H9 (cell line): ENCODE measurements around the gene FBL. TPM values are rescaled to one million over a fixed set of nuclear protein-coding genes. Genes with fewer than 3 reads are reported as not detected.
"Not testable (repeated sequence)": the region's sequence is repeated elsewhere in the genome, so short reads cannot be mapped to it uniquely, and the experiment has no call there.

Source experiments
- DNase-seq: peaks from one replicate; pipeline ENCODE4 v3.0.0-alpha.2; 2017
- H2AFZ ChIP-seq: one replicate; pipeline ENCODE4 v1.6.1; 2013; ENCODE audit warnings: mild to moderate bottlenecking, low read length, control low read depth, moderate library complexity
- H2AK5ac ChIP-seq: 2 replicates; pipeline ENCODE4 v1.6.1; 2013; ENCODE audit warnings: low read length, control low read depth, mixed read lengths; ENCODE audit not compliant: insufficient read length
- H2BK120ac ChIP-seq: one replicate; pipeline ENCODE4 v1.6.1; 2013; ENCODE audit warnings: low read depth, mild to moderate bottlenecking, low read length, control low read depth, inconsistent platforms; ENCODE audit not compliant: poor library complexity, severe bottlenecking
- H2BK12ac ChIP-seq: 2 replicates; pipeline ENCODE4 v1.6.1; 2013; ENCODE audit warnings: low read length, control low read depth, mixed read lengths, low read depth; ENCODE audit not compliant: insufficient read length
- H2BK15ac ChIP-seq: 2 replicates; pipeline ENCODE4 v1.6.1; 2013; ENCODE audit warnings: low read depth, low read length, control low read depth
- H2BK20ac ChIP-seq: one replicate; pipeline ENCODE4 v1.6.1; 2013; ENCODE audit warnings: low read depth, mild to moderate bottlenecking, low read length, control low read depth, inconsistent platforms; ENCODE audit not compliant: poor library complexity, severe bottlenecking
- H2BK5ac ChIP-seq: 2 replicates; pipeline ENCODE4 v1.6.1; 2013; ENCODE audit warnings: low read length, control low read depth, mixed read lengths; ENCODE audit not compliant: insufficient read length
- H3K14ac ChIP-seq: 2 replicates; pipeline ENCODE4 v1.6.1; 2013; ENCODE audit warnings: low read length, control low read depth; ENCODE audit not compliant: insufficient read depth
- H3K18ac ChIP-seq: 2 replicates; pipeline ENCODE4 v1.6.1; 2013; ENCODE audit warnings: low read depth, mild to moderate bottlenecking, mixed read lengths, low read length, control low read depth; ENCODE audit not compliant: insufficient read length
- H3K23ac ChIP-seq: 2 replicates; pipeline ENCODE4 v1.6.1; 2013; ENCODE audit warnings: low read length, control low read depth, mixed read lengths, low read depth; ENCODE audit not compliant: insufficient read length
- H3K23me2 ChIP-seq: 2 replicates; pipeline ENCODE4 v1.6.1; 2013; ENCODE audit warnings: low read depth, mild to moderate bottlenecking, mixed read lengths, low read length, control low read depth; ENCODE audit not compliant: insufficient read length, poor library complexity, severe bottlenecking
- H3K27ac ChIP-seq: 2 replicates; pipeline ENCODE4 v1.5.1; 2013; ENCODE audit warnings: low read length, control low read depth, mixed read lengths, low read depth; ENCODE audit not compliant: insufficient read length
- H3K27me3 ChIP-seq: 2 replicates; pipeline ENCODE4 v1.6.1; 2013; ENCODE audit warnings: low read length, control low read depth, inconsistent platforms; ENCODE audit not compliant: insufficient read depth
- H3K4ac ChIP-seq: 2 replicates; pipeline ENCODE4 v1.6.1; 2013; ENCODE audit warnings: low read depth, mild to moderate bottlenecking, control low read depth, inconsistent platforms, low read length, moderate library complexity
- H3K4me1 ChIP-seq: 2 replicates; pipeline ENCODE4 v1.6.1; 2013; ENCODE audit warnings: low read length, control low read depth, inconsistent platforms; ENCODE audit not compliant: insufficient read depth
- H3K4me2 ChIP-seq: 2 replicates; pipeline ENCODE4 v1.6.1; 2013; ENCODE audit warnings: low read length, control low read depth, mixed read lengths; ENCODE audit not compliant: insufficient read length, insufficient read depth
- H3K56ac ChIP-seq: 2 replicates; pipeline ENCODE4 v1.6.1; 2013; ENCODE audit warnings: low read depth, mild to moderate bottlenecking, mixed read lengths, low read length, control low read depth; ENCODE audit not compliant: insufficient read length
- H3K79me1 ChIP-seq: 2 replicates; pipeline ENCODE4 v1.6.1; 2013; ENCODE audit warnings: low read depth, mild to moderate bottlenecking, moderate library complexity, low read length, control low read depth, inconsistent platforms; ENCODE audit not compliant: insufficient read depth, poor library complexity, severe bottlenecking
- H3K79me2 ChIP-seq: 2 replicates; pipeline ENCODE4 v1.6.1; 2013; ENCODE audit warnings: low read length, control low read depth, inconsistent platforms; ENCODE audit not compliant: insufficient read depth
- H3K9ac ChIP-seq: 2 replicates; pipeline ENCODE4 v1.6.1; 2013; ENCODE audit warnings: low read length, control low read depth, mixed read lengths; ENCODE audit not compliant: insufficient read length; ENCODE audit errors: extremely low read depth
- H3K9me3 ChIP-seq: one replicate; pipeline ENCODE4 v1.6.1; 2013; ENCODE audit warnings: low read depth, low read length, inconsistent platforms; ENCODE audit not compliant: control insufficient read depth
- H3T11ph ChIP-seq: one replicate; pipeline ENCODE4 v1.6.1; 2013; ENCODE audit warnings: mild to moderate bottlenecking, low read length, control low read depth, inconsistent platforms
- H4K20me1 ChIP-seq: one replicate; pipeline ENCODE4 v1.6.1; 2013; ENCODE audit not compliant: control insufficient read depth, insufficient read length, insufficient read depth
- H4K5ac ChIP-seq: 2 replicates; pipeline ENCODE4 v1.6.1; 2013; ENCODE audit warnings: low read depth, mild to moderate bottlenecking, mixed read lengths, low read length, control low read depth; ENCODE audit not compliant: insufficient read length
- H4K8ac ChIP-seq: replicated peaks from 2 replicates; pipeline ENCODE4 v1.6.1; 2013; ENCODE audit warnings: low read length, control low read depth, mixed read lengths, low read depth; ENCODE audit not compliant: insufficient read length
- H4K91ac ChIP-seq: 2 replicates; pipeline ENCODE4 v1.6.1; 2013; ENCODE audit warnings: low read depth, mild to moderate bottlenecking, moderate library complexity, mixed read lengths, low read length, control low read depth; ENCODE audit not compliant: insufficient read length
- H3K27ac Mint-ChIP-seq, 3 experiments: 2 replicates in 2 of 3; 3 replicates in 1 of 3; pipeline ENCODE4 v1.8.0; 2020 to 2021; ENCODE audit warnings: mixed read lengths in 3 of 3, mild to moderate bottlenecking in 1 of 3, moderate library complexity in 1 of 3
- H3K27me3 Mint-ChIP-seq: 2 replicates; pipeline ENCODE4 v1.8.0; 2021; ENCODE audit warnings: low read depth, mild to moderate bottlenecking, moderate library complexity, mixed read lengths
- H3K36me3 Mint-ChIP-seq, 3 experiments: 2 replicates in 2 of 3; 3 replicates in 1 of 3; pipeline ENCODE4 v1.8.0; 2020 to 2021; ENCODE audit warnings: low read depth in 3 of 3, mixed read lengths in 3 of 3; ENCODE audit not compliant: insufficient read depth in 1 of 3
- H3K4me1 Mint-ChIP-seq, 2 experiments: 2 replicates each; pipeline ENCODE4 v1.8.0; 2020; ENCODE audit warnings: mixed read lengths in 2 of 2
- H3K4me3 Mint-ChIP-seq, 2 experiments: 2 replicates in 1 of 2; 3 replicates in 1 of 2; pipeline ENCODE4 v1.8.0; 2020 to 2021; ENCODE audit warnings: mild to moderate bottlenecking in 2 of 2, mixed read lengths in 2 of 2, moderate library complexity in 1 of 2
- H3K9me3 Mint-ChIP-seq, 2 experiments: 2 replicates in 1 of 2; 3 replicates in 1 of 2; pipeline ENCODE4 v1.8.0; 2020; ENCODE audit warnings: mild to moderate bottlenecking in 2 of 2, mixed read lengths in 2 of 2, moderate library complexity in 1 of 2
- WGBS: extraction: QIAGEN DNeasy Blood & Tissue Kit; methylation state at CpG from one replicate; pipeline ENCODE4 v1.1.7; 2013; ENCODE audit warnings: missing lambda C conversion rate, low lambda C conversion rate, mixed read lengths; ENCODE audit not compliant: insufficient read length; ENCODE audit errors: extremely low coverage; 5-methylcytosine and 5-hydroxymethylcytosine counted together
- total RNA-seq: library from RNA; stranded (reverse); gene quantifications from 2 replicates; pipeline ENCODE4 v1.2.1, GENCODE V29; 2021

FBL gene
- total RNA-seq, 1 experiment from 2014 or later, result 625 TPM

DNA sequence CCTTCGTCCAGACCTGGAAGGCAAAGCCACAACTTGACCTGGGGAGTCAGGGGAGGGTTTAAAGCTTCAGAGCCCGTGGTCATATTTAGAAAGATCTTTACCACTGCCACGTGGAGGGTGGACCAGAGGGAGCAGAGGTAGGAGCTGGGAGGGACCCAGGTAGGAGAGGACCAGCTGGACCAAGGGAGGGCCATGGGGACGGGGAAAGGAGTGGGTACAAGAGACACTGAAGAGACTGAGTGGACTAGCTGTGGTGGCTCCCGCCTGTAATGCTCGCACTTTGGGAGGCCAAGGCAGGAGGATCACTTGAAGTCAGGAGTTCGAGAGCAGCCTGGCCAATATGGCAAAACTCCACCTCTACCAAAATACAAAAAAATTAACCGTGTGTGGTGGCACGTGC is 38.5 kb upstream of the FBL start:
- WGBS, result no CpG with 5 or more reads among the region's 9 CpGs
- H4K5ac ChIP-seq, H2BK12ac ChIP-seq, H3K79me2 ChIP-seq, H3K4me1 ChIP-seq, H3K9me3 Mint-ChIP-seq, H3K27me3 Mint-ChIP-seq, H3K27ac ChIP-seq, H3K27ac Mint-ChIP-seq, H3T11ph ChIP-seq, H2BK5ac ChIP-seq, H4K8ac ChIP-seq, DNase-seq, H3K23me2 ChIP-seq, H3K14ac ChIP-seq, H2BK15ac ChIP-seq, H3K9me3 ChIP-seq, H2BK120ac ChIP-seq, H3K4me3 Mint-ChIP-seq, H3K23ac ChIP-seq, H2BK20ac ChIP-seq, H4K91ac ChIP-seq, H4K20me1 ChIP-seq, H2AK5ac ChIP-seq, H3K4ac ChIP-seq, H3K4me2 ChIP-seq, H3K18ac ChIP-seq, H3K36me3 Mint-ChIP-seq, H3K79me1 ChIP-seq, H2AFZ ChIP-seq, H3K56ac ChIP-seq, H3K9ac ChIP-seq, H3K4me1 Mint-ChIP-seq, H3K27me3 ChIP-seq: not testable (repeated sequence)

DNA sequence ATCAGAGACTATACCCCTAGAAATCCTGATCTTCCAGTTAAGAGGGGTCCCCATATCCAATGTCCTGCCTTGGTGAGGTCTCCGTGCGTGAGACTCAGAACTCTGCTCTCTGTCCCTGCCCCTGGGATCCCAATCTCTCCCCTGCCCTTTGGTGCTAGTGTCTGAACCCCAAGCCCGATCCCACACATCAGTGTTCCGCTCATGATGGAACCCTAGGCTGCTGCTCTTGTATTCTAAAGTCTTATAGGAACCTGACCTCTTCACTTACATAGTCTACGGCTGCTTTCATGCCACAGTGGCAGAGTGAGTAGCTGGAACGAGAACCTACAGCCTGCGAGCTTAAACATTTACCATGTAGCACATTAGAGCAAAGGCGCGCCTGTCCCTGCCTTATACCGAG is 36.5 kb upstream of the FBL start:
- H3K27me3 ChIP-seq, H3K79me1 ChIP-seq, H3K4ac ChIP-seq, H2AK5ac ChIP-seq, H2BK15ac ChIP-seq, H3K27me3 Mint-ChIP-seq, H3K9ac ChIP-seq, H2AFZ ChIP-seq, H4K20me1 ChIP-seq, H3K18ac ChIP-seq, H3K27ac ChIP-seq, H3K27ac Mint-ChIP-seq, H3K23ac ChIP-seq, H2BK120ac ChIP-seq, DNase-seq, H3K79me2 ChIP-seq, H3T11ph ChIP-seq, H4K8ac ChIP-seq, H2BK12ac ChIP-seq, H3K4me1 ChIP-seq, H2BK20ac ChIP-seq, H3K4me3 Mint-ChIP-seq, H3K36me3 Mint-ChIP-seq, H4K91ac ChIP-seq, H3K4me1 Mint-ChIP-seq, H2BK5ac ChIP-seq, H3K56ac ChIP-seq, H3K14ac ChIP-seq, H3K4me2 ChIP-seq, H3K9me3 Mint-ChIP-seq, H3K23me2 ChIP-seq, H4K5ac ChIP-seq, H3K9me3 ChIP-seq: not testable (repeated sequence)
- WGBS, result no CpG with 5 or more reads among the region's 10 CpGs
